HepG2 (cell line): ENCODE data around the gene ARHGAP10. TPM values are rescaled to one million over a fixed set of nuclear protein-coding genes. Genes with fewer than 3 reads are reported as not detected.
A peak's percentile ranks its signal among the peaks of the same experiment; 100 is the strongest.

Source experiments
- CSRNP2 ChIP-seq: sonication (generic); formaldehyde crosslinking; conservative IDR thresholded peaks from 2 replicates; pipeline ENCODE4 v1.8.0; 2022; ENCODE audit warnings: low read depth, missing genetic modification reagents
- DZIP1 ChIP-seq: sonication (generic); formaldehyde crosslinking; IDR thresholded peaks from 2 replicates; pipeline ENCODE4 v1.5.0; 2020; ENCODE audit warnings: mild to moderate bottlenecking, missing genetic modification reagents
- EZH2 ChIP-seq: conservative IDR thresholded peaks from 2 replicates; pipeline ENCODE4 v1.6.1; 2012; ENCODE audit warnings: mild to moderate bottlenecking, low read depth, low read length, moderate library complexity
- KMT2A ChIP-seq: sonication (generic); formaldehyde crosslinking; IDR thresholded peaks from 2 replicates; pipeline ENCODE4 v1.4.0; 2020; ENCODE audit warnings: missing genetic modification reagents
- NFE2 ChIP-seq: sonication (generic); formaldehyde crosslinking; IDR thresholded peaks from 2 replicates; pipeline ENCODE4 v1.4.0; 2020; ENCODE audit warnings: missing genetic modification reagents
- PHF20 ChIP-seq: sonication (generic); formaldehyde crosslinking; IDR thresholded peaks from 2 replicates; pipeline ENCODE4 v1.5.0; 2020; ENCODE audit warnings: mild to moderate bottlenecking, missing genetic modification reagents
- PRDM10 ChIP-seq: sonication (generic); formaldehyde crosslinking; IDR thresholded peaks from 2 replicates; pipeline ENCODE4 v1.4.0; 2020; ENCODE audit warnings: low read depth, missing genetic modification reagents
- RAD51 ChIP-seq: fragments of 450-650 bp; IDR thresholded peaks from 2 replicates; pipeline ENCODE4 v1.6.1; 2016; ENCODE audit warnings: borderline replicate concordance
- SYNCRIP ChIP-seq: fragments of 200-400 bp; formaldehyde crosslinking; IDR thresholded peaks from 2 replicates; pipeline ENCODE4 v1.6.1; 2018; ENCODE audit warnings: mild to moderate bottlenecking, low read depth, low read length; ENCODE audit not compliant: insufficient read depth
- TP53 ChIP-seq: sonication (generic); formaldehyde crosslinking; conservative IDR thresholded peaks from 2 replicates; pipeline ENCODE4 v1.4.0; 2020; ENCODE audit warnings: missing genetic modification reagents
- ZBED4 ChIP-seq: sonication (generic); formaldehyde crosslinking; IDR thresholded peaks from 2 replicates; pipeline ENCODE4 v1.4.0; 2020; ENCODE audit warnings: missing genetic modification reagents, borderline replicate concordance
- ZBTB1 ChIP-seq: sonication (generic); formaldehyde crosslinking; IDR thresholded peaks from 2 replicates; pipeline ENCODE4 v1.4.0; 2020; ENCODE audit warnings: missing genetic modification reagents, borderline replicate concordance
- ZNF12 ChIP-seq: sonication (generic); formaldehyde crosslinking; IDR thresholded peaks from 2 replicates; pipeline ENCODE4 v1.5.0; 2020; ENCODE audit warnings: missing genetic modification reagents
- ZNF567 ChIP-seq: sonication (generic); formaldehyde crosslinking; IDR thresholded peaks from 2 replicates; pipeline ENCODE4 v1.8.1; 2023; ENCODE audit warnings: mild to moderate bottlenecking, missing genetic modification reagents, borderline replicate concordance
- polyA plus RNA-seq, 8 experiments: library from polyadenylated mRNA; depleted of rRNA in 3 of 8; stranded (reverse) in 7 of 8; unstranded in 1 of 8; fragments of >200 nt; fragmentation: Illumina TruSeq in 4 of 8; extraction: Trizol in 4 of 8; gene quantifications; 2 replicates each; pipeline versions ENCODE4 v1.2.1 to v1.2.3, GENCODE V29; 2011 to 2016; ENCODE audit warnings: low read depth in 4 of 8, missing spikeins in 1 of 8, mixed read lengths in 1 of 8; ENCODE audit not compliant: insufficient read depth in 1 of 8
- total RNA-seq, 5 experiments: library from RNA; depleted of rRNA; stranded (reverse); fragments of >200 nt; fragmentation: Illumina TruSeq; extraction: Trizol; gene quantifications; 2 replicates each; pipeline ENCODE4 v1.2.3, GENCODE V29; 2016; ENCODE audit warnings: low read depth in 1 of 5
- TF ChIP-seq, protein P1 (sequence below): sonication (generic); formaldehyde crosslinking; IDR thresholded peaks from 2 replicates; pipeline ENCODE4 v1.4.0; 2020; ENCODE audit warnings: mild to moderate bottlenecking, missing genetic modification reagents

ARHGAP10 gene
- total and polyA plus RNA-seq, 2 of the 13 experiments (the other 11 are each of a cell fraction or from before 2014, with no cell fraction given), result 0.45 to 1.6 TPM

- TF ChIP-seq DZIP1 (CRISPR knock-in tag) (no peak), SYNCRIP (no peak), EZH2 (no peak), ZBED4 (CRISPR knock-in tag) (no peak), ZBTB1 (CRISPR knock-in tag) (no peak), PHF20 (CRISPR knock-in tag) (peak; percentile 92), PRDM10 (peak; percentile 69), RAD51 (no peak), ZNF12 (CRISPR knock-in tag) (peak; percentile 33; the same call in 1 of the 2 replicates), ZNF567 (CRISPR knock-in tag) (no peak), TP53 (CRISPR knock-in tag) (peak; percentile 81), KMT2A (CRISPR knock-in tag) (peak; percentile 86; the same call in 1 of the 2 replicates), NFE2 (CRISPR knock-in tag) (no peak), CSRNP2 (CRISPR knock-in tag) (no peak)
- TF ChIP-seq, protein P1, sequence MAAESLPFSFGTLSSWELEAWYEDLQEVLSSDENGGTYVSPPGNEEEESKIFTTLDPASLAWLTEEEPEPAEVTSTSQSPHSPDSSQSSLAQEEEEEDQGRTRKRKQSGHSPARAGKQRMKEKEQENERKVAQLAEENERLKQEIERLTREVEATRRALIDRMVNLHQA, result no peak
These were observed 47.9 kb upstream of the ARHGAP10 start, which contains the start of gene PRMT9 (continued) for GRCh38 chr4:147683717-147684700.
